Liver (tissue), 9 donors: ENCODE measurements around the gene LHPP. TPM values are rescaled to one million over a fixed set of nuclear protein-coding genes. Genes with fewer than 3 reads are reported as not detected.

Experiments
- DNase-seq: peaks from one replicate; pipeline ENCODE4 v3.0.0-alpha.2; 2017; ENCODE audit warnings: low spot score
- H3K27ac ChIP-seq, 2 donors: one replicate each; pipeline ENCODE4 v1.7.0; 2013; ENCODE audit warnings: inconsistent platforms in 2 of 2, low read length in 2 of 2, control low read depth in 1 of 2, low read depth in 1 of 2, mild to moderate bottlenecking in 1 of 2
- H3K27me3 ChIP-seq, 4 donors: one replicate each; pipeline versions ENCODE4 v1.6.1 to v1.7.0; 2013; ENCODE audit warnings: low read length in 3 of 4, inconsistent platforms in 1 of 4, mild to moderate bottlenecking in 1 of 4, moderate library complexity in 1 of 4; ENCODE audit not compliant: control insufficient read depth in 4 of 4, insufficient read depth in 4 of 4
- H3K36me3 ChIP-seq, 4 donors: one replicate each; pipeline versions ENCODE4 v1.6.1 to v1.7.0; 2013; ENCODE audit warnings: low read length in 3 of 4, mild to moderate bottlenecking in 3 of 4, low read depth in 1 of 4, moderate library complexity in 1 of 4; ENCODE audit not compliant: control insufficient read depth in 4 of 4, insufficient read depth in 3 of 4
- H3K4me1 ChIP-seq, 4 donors: one replicate each; pipeline versions ENCODE4 v1.6.1 to v1.7.0; 2013; ENCODE audit warnings: low read length in 3 of 4, mild to moderate bottlenecking in 3 of 4, moderate library complexity in 1 of 4; ENCODE audit not compliant: control insufficient read depth in 4 of 4, insufficient read depth in 4 of 4
- H3K4me3 ChIP-seq, 3 donors: one replicate each; pipeline versions ENCODE4 v1.6.1 to v1.7.0; 2013; ENCODE audit warnings: low read length in 3 of 3, control low read depth in 1 of 3, low read depth in 1 of 3, mild to moderate bottlenecking in 1 of 3
- H3K9ac ChIP-seq, 2 donors: one replicate each; pipeline ENCODE4 v1.7.0; 2013; ENCODE audit warnings: low read length in 2 of 2, mild to moderate bottlenecking in 2 of 2, moderate library complexity in 2 of 2, control low read depth in 1 of 2, low read depth in 1 of 2
- H3K9me3 ChIP-seq, 4 donors: one replicate each; pipeline versions ENCODE4 v1.6.1 to v1.7.0; 2013; ENCODE audit warnings: low read length in 3 of 4; ENCODE audit not compliant: control insufficient read depth in 4 of 4
- FOXA1 ChIP-seq: IDR thresholded peaks from 2 replicates; pipeline ENCODE4 v1.6.1; 2016; ENCODE audit warnings: antibody characterized with exemption
- FOXA2 ChIP-seq: IDR thresholded peaks from 2 replicates; pipeline ENCODE4 v1.6.1; 2016; ENCODE audit warnings: antibody characterized with exemption
- GABPA ChIP-seq, 2 donors: IDR thresholded peaks in 1 of 2; conservative IDR thresholded peaks in 1 of 2; 2 replicates each; pipeline ENCODE4 v1.6.1; 2016; ENCODE audit warnings: antibody characterized with exemption in 2 of 2, mild to moderate bottlenecking in 1 of 2, moderate library complexity in 1 of 2
- HNF4A ChIP-seq, 2 donors: conservative IDR thresholded peaks; 2 replicates each; pipeline ENCODE4 v1.6.1; 2016; ENCODE audit warnings: antibody characterized with exemption in 2 of 2, mild to moderate bottlenecking in 2 of 2
- HNF4G ChIP-seq: IDR thresholded peaks from 2 replicates; pipeline ENCODE4 v1.6.1; 2016; ENCODE audit warnings: antibody characterized with exemption
- JUND ChIP-seq, 2 donors: IDR thresholded peaks; 2 replicates each; pipeline ENCODE4 v1.6.1; 2016; ENCODE audit warnings: antibody characterized with exemption in 2 of 2
- NR2F2 ChIP-seq: IDR thresholded peaks from 2 replicates; pipeline ENCODE4 v1.6.1; 2016; ENCODE audit warnings: antibody characterized with exemption
- RAD21 ChIP-seq, 2 donors: IDR thresholded peaks; 2 replicates each; pipeline ENCODE4 v1.6.1; 2016; ENCODE audit warnings: antibody characterized with exemption in 2 of 2, mild to moderate bottlenecking in 2 of 2
- RXRA ChIP-seq, 2 donors: IDR thresholded peaks; 2 replicates each; pipeline ENCODE4 v1.6.1; 2017 to 2018; ENCODE audit warnings: antibody characterized with exemption in 2 of 2, mild to moderate bottlenecking in 1 of 2
- SP1 ChIP-seq: IDR thresholded peaks from 2 replicates; pipeline ENCODE4 v1.6.1; 2018; ENCODE audit warnings: antibody characterized with exemption, mild to moderate bottlenecking
- YY1 ChIP-seq: IDR thresholded peaks from 2 replicates; pipeline ENCODE4 v1.6.1; 2016; ENCODE audit warnings: antibody characterized with exemption, mild to moderate bottlenecking
- WGBS: extraction: QIAGEN DNeasy Blood & Tissue Kit; methylation state at CpG from one replicate; pipeline ENCODE4 v1.1.7; 2013; 5-methylcytosine and 5-hydroxymethylcytosine counted together
- polyA plus RNA-seq, 2 donors: library from polyadenylated mRNA; stranded (reverse) in 1 of 2; unstranded in 1 of 2; fragments of 200-250 nt in 1 of 2; fragments of >200 nt in 1 of 2; fragmentation: Nextera tagmentation in 1 of 2; extraction: Ambion mirVana in 1 of 2; gene quantifications; one replicate each; pipeline versions ENCODE4 v1.2.1 to v1.2.3, GENCODE V29; 2013 to 2015
- total RNA-seq, 2 donors: library from RNA; depleted of rRNA; stranded (reverse); fragments of >200 nt; gene quantifications; one replicate each; pipeline ENCODE4 v1.2.3, GENCODE V29; 2014
- TF ChIP-seq, protein P1 (sequence below): fragments of 150-350 bp; IDR thresholded peaks from 2 replicates; pipeline ENCODE4 v1.5.1; 2017; ENCODE audit warnings: improper control_type of control experiment, low read depth, low read length; ENCODE audit not compliant: missing input control
- TF ChIP-seq, protein P2 (sequence below): IDR thresholded peaks from 2 replicates; pipeline ENCODE4 v1.6.1; 2016; ENCODE audit warnings: antibody characterized with exemption, mild to moderate bottlenecking
- TF ChIP-seq, protein P3 (sequence below): IDR thresholded peaks from 2 replicates; pipeline ENCODE4 v1.6.1; 2016; ENCODE audit warnings: antibody characterized with exemption
- donor health status: healthy.
- donor health status: healthy.
- donor health status: healthy.
- donor health status: healthy.
- donor health status: healthy.

LHPP gene
- total and polyA plus RNA-seq, 4 donors = 15.9 to 39.9 (median 26.2) TPM

DNA sequence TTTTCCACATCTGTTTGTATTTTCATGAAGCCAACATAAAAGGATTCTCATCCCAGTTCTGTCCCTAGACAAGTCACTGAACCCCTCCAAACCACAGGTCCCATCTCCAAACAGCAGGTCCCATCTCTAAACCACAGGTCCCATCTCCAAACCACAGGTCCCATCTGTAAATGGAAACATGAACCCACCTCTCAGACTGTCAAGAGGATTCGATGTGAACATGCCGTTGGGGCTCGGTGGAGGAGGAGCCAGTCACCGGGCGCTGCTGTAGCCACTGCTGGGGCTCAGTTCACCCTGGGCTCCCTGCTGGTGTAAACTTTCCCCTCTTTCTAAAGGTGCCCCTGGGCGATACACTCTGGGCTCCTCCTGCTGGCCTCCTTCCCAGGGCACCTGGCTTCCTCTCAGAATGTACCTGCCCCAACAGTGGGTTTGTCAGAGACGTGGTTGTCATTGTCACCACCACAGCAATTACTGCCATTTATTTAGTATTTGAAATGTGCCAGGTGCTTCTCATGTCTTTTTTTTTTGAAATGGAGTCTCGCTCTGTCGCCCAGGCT, 13.0 kb downstream of the LHPP start (continued):
- TF ChIP-seq HNF4A (conservative IDR thresholded peaks at IDR 0.05) (no peak), NR2F2 (no peak), FOXA1 (no peak), JUND (IDR thresholded peaks at IDR 0.05) (no peak), GABPA (IDR thresholded peaks at IDR 0.05 in 1 of 2, conservative IDR thresholded peaks at IDR 0.05 in 1 of 2) (no peak)

DNA sequence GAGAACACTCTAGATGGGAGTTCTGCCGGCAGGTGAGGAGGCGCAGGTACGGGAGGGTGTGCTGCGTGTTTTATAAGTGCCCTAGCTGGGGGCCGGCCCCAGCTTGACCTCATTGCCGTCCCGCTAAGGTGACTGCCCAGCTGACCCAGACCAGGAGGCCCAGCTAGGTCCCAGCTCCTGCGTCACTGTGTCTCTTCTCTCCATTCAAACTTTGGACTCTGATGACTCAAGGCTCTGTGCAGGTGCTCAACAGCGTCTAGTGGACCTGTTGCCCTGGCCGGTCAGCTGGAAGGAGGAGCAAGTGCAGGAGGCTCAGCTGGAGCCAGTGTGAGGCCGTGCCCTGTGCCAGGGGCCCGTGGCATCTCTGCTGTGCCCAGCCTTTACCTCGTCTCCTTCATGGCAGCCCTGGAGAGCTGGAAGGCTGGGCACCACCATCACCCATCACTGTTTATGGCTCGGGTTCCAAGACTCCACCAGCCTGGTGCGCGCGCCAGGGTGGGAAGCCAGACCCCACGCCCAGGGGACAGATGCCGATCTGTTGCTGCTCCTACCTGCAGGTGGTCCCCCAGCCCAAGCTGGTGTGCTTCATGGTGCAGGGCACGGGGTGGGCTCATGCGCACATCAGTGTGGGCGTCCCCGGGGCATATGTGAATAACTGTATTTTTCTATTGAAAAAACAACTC, 14.6 kb downstream of the LHPP start:
- Histone ChIP-seq H3K4me1 (peaks cover 7 to 41% (median 26%) of the 10 kb centered on the region in 4 donors), H3K27ac (no peak overlapping the region), H3K9me3 (no peaks in the 10 kb centered on the region), H3K27me3 (no peaks in the 10 kb centered on the region), H3K9ac (no peak overlapping the region), H3K4me3 (no peak overlapping the region), H3K36me3 (no peaks in the 10 kb centered on the region)
- 74% methylated on average over 23 of the region's 23 CpGs for WGBS
- DNase-seq = no peak
- TF ChIP-seq, protein P1, sequence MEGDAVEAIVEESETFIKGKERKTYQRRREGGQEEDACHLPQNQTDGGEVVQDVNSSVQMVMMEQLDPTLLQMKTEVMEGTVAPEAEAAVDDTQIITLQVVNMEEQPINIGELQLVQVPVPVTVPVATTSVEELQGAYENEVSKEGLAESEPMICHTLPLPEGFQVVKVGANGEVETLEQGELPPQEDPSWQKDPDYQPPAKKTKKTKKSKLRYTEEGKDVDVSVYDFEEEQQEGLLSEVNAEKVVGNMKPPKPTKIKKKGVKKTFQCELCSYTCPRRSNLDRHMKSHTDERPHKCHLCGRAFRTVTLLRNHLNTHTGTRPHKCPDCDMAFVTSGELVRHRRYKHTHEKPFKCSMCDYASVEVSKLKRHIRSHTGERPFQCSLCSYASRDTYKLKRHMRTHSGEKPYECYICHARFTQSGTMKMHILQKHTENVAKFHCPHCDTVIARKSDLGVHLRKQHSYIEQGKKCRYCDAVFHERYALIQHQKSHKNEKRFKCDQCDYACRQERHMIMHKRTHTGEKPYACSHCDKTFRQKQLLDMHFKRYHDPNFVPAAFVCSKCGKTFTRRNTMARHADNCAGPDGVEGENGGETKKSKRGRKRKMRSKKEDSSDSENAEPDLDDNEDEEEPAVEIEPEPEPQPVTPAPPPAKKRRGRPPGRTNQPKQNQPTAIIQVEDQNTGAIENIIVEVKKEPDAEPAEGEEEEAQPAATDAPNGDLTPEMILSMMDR = no peak
- TF ChIP-seq NR2F2 = no peak
- TF ChIP-seq FOXA1 = peak; percentile 17
- TF ChIP-seq, protein P2, sequence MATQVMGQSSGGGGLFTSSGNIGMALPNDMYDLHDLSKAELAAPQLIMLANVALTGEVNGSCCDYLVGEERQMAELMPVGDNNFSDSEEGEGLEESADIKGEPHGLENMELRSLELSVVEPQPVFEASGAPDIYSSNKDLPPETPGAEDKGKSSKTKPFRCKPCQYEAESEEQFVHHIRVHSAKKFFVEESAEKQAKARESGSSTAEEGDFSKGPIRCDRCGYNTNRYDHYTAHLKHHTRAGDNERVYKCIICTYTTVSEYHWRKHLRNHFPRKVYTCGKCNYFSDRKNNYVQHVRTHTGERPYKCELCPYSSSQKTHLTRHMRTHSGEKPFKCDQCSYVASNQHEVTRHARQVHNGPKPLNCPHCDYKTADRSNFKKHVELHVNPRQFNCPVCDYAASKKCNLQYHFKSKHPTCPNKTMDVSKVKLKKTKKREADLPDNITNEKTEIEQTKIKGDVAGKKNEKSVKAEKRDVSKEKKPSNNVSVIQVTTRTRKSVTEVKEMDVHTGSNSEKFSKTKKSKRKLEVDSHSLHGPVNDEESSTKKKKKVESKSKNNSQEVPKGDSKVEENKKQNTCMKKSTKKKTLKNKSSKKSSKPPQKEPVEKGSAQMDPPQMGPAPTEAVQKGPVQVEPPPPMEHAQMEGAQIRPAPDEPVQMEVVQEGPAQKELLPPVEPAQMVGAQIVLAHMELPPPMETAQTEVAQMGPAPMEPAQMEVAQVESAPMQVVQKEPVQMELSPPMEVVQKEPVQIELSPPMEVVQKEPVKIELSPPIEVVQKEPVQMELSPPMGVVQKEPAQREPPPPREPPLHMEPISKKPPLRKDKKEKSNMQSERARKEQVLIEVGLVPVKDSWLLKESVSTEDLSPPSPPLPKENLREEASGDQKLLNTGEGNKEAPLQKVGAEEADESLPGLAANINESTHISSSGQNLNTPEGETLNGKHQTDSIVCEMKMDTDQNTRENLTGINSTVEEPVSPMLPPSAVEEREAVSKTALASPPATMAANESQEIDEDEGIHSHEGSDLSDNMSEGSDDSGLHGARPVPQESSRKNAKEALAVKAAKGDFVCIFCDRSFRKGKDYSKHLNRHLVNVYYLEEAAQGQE = no peak
- TF ChIP-seq RAD21 (IDR thresholded peaks at IDR 0.05) = peak in 1 of 2 donors; percentile 13
- TF ChIP-seq JUND (IDR thresholded peaks at IDR 0.05) = peak; percentile 63 to 79
- TF ChIP-seq, protein P3, sequence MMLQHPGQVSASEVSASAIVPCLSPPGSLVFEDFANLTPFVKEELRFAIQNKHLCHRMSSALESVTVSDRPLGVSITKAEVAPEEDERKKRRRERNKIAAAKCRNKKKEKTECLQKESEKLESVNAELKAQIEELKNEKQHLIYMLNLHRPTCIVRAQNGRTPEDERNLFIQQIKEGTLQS = peak; percentile 47
- peak; percentile 77 for TF ChIP-seq SP1
- TF ChIP-seq HNF4G = peak; percentile 34
- peak; percentile 36 for TF ChIP-seq YY1
- TF ChIP-seq HNF4A (conservative IDR thresholded peaks at IDR 0.05) = peak; percentile 87
- no peak for TF ChIP-seq FOXA2
- TF ChIP-seq RXRA (IDR thresholded peaks at IDR 0.05) = peak; percentile 87 to 88
